Measurements from ENCODE around the gene SMAD6.

SMAD6 gene

GRCh38 chr15:66708389-66708788 lies 6.4 kb downstream of the SMAD6 start:
- H3K4me1 ChIP-seq (ENCODE audit: control insufficient read depth, low read depth, low read length): peaks cover 7% of the 10 kb centered on the region
- H4K8ac ChIP-seq (ENCODE audit: low read depth, low read length): no peak overlapping the region
- no peaks in the 10 kb centered on the region for H3K27me3 ChIP-seq (ENCODE audit: insufficient read depth, low read length, poor library complexity)
- H3K18ac ChIP-seq (ENCODE audit: low read length): no peak overlapping the region
- no peak overlapping the region for H3K4me2 ChIP-seq (ENCODE audit: low read length)
- no peak overlapping the region for H4K5ac ChIP-seq (ENCODE audit: low read length)
- no peak for DNase-seq
- no peak overlapping the region for H2AK5ac ChIP-seq (ENCODE audit: low read length)
- peaks cover 7% of the 10 kb centered on the region for H3K36me3 ChIP-seq (ENCODE audit: control insufficient read depth, insufficient read depth, low read length)
- H3K9ac ChIP-seq (ENCODE audit: low read length): no peak overlapping the region
- H3K79me2 ChIP-seq (ENCODE audit: control insufficient read depth, insufficient read depth, low read length): peaks cover 77% of the 10 kb centered on the region
- H2BK120ac ChIP-seq (ENCODE audit: low read depth, low read length): no peak overlapping the region
- no peak overlapping the region for H3K23ac ChIP-seq (ENCODE audit: low read length)
- H3K4me3 ChIP-seq (ENCODE audit: low read length): no peak overlapping the region
- no peak overlapping the region for H3K56ac ChIP-seq (ENCODE audit: low read length)
- no CpG with 5 or more reads among the region's 7 CpGs for WGBS (ENCODE audit: extremely low coverage, insufficient coverage, low lambda C conversion rate)
- H2BK5ac ChIP-seq (ENCODE audit: low read length): no peak overlapping the region
- no peak overlapping the region for H2BK15ac ChIP-seq (replicated peaks; ENCODE audit: low read depth)
- H3K79me1 ChIP-seq (ENCODE audit: low read length): peaks cover 24% of the 10 kb centered on the region
- no peak overlapping the region for H3K27ac ChIP-seq (ENCODE audit: low read depth, low read length)
- H3K4ac ChIP-seq (ENCODE audit: low read depth, low read length): no peak overlapping the region

GRCh38 chr15:66709884-66710283 lies 7.8 kb downstream of the SMAD6 start:
- peaks cover 76% of the 10 kb centered on the region for H3K79me2 ChIP-seq (ENCODE audit: control insufficient read depth, insufficient read depth, low read length)
- H3K36me3 ChIP-seq (ENCODE audit: control insufficient read depth, insufficient read depth, low read length): peaks cover 13% of the 10 kb centered on the region
- no peak for DNase-seq
- no peak overlapping the region for H3K4ac ChIP-seq (ENCODE audit: low read depth, low read length)
- H3K23ac ChIP-seq (ENCODE audit: low read length): no peak overlapping the region
- no peak overlapping the region for H2BK5ac ChIP-seq (ENCODE audit: low read length)
- H3K56ac ChIP-seq (ENCODE audit: low read length): no peak overlapping the region
- H2BK15ac ChIP-seq (replicated peaks; ENCODE audit: low read depth): no peak overlapping the region
- H3K9ac ChIP-seq (ENCODE audit: low read length): no peak overlapping the region
- H4K8ac ChIP-seq (ENCODE audit: low read depth, low read length): no peak overlapping the region
- H2BK120ac ChIP-seq (ENCODE audit: low read depth, low read length): no peak overlapping the region
- H3K27me3 ChIP-seq (ENCODE audit: insufficient read depth, low read length, poor library complexity): no peaks in the 10 kb centered on the region
- H3K27ac ChIP-seq (ENCODE audit: low read depth, low read length): no peak overlapping the region
- no peak overlapping the region for H3K18ac ChIP-seq (ENCODE audit: low read length)
- peaks cover 8% of the 10 kb centered on the region for H3K4me1 ChIP-seq (ENCODE audit: control insufficient read depth, low read depth, low read length)
- no CpG with 5 or more reads among the region's 5 CpGs for WGBS (ENCODE audit: extremely low coverage, insufficient coverage, low lambda C conversion rate)
- H3K79me1 ChIP-seq (ENCODE audit: low read length): peaks cover 32% of the 10 kb centered on the region
- H3K4me3 ChIP-seq (ENCODE audit: low read length): no peak overlapping the region
- no peak overlapping the region for H2AK5ac ChIP-seq (ENCODE audit: low read length)
- no peak overlapping the region for H3K4me2 ChIP-seq (ENCODE audit: low read length)
- H4K5ac ChIP-seq (ENCODE audit: low read length): no peak overlapping the region

DNA sequence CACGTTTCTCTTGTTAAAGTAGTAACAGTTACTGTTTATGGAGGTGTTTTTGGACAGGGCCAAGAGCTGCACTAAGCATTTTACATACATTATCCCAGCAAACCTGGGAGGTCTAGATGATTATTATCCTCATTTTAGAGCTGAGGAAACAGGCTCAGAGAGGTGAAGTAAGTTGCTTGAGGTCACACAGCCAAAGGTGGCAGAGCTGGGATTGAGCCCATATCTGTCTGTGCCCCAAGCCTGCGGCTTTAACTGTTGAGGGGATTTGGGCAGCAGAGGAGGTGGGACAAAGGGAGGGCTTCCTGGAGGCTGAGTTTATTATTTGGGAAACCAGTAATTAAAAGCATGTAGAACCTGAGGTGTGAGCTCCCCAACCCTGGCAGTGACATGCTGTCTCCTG lies 9.2 kb downstream of the SMAD6 start:
- Histone ChIP-seq H3K4me3 (ENCODE audit: low read length) (no peak overlapping the region), H3K4ac (ENCODE audit: low read depth, low read length) (no peak overlapping the region), H4K8ac (ENCODE audit: low read depth, low read length) (no peak overlapping the region), H3K27me3 (ENCODE audit: insufficient read depth, low read length, poor library complexity) (no peaks in the 10 kb centered on the region), H2AK5ac (ENCODE audit: low read length) (no peak overlapping the region), H3K56ac (ENCODE audit: low read length) (no peak overlapping the region), H3K79me2 (ENCODE audit: control insufficient read depth, insufficient read depth, low read length) (peaks cover 70% of the 10 kb centered on the region), H3K36me3 (ENCODE audit: control insufficient read depth, insufficient read depth, low read length) (peaks cover 19% of the 10 kb centered on the region), H3K9ac (ENCODE audit: low read length) (no peak overlapping the region), H2BK15ac (replicated peaks; ENCODE audit: low read depth) (no peak overlapping the region), H3K79me1 (ENCODE audit: low read length) (peaks cover 38% of the 10 kb centered on the region), H2BK120ac (ENCODE audit: low read depth, low read length) (no peak overlapping the region), H2BK5ac (ENCODE audit: low read length) (no peak overlapping the region), H3K4me2 (ENCODE audit: low read length) (no peak overlapping the region), H3K23ac (ENCODE audit: low read length) (no peak overlapping the region), H4K5ac (ENCODE audit: low read length) (no peak overlapping the region), H3K4me1 (ENCODE audit: control insufficient read depth, low read depth, low read length) (peaks cover 5% of the 10 kb centered on the region), H3K18ac (ENCODE audit: low read length) (no peak overlapping the region), H3K27ac (ENCODE audit: low read depth, low read length) (no peak overlapping the region)
- DNase-seq: no peak
- no CpG with 5 or more reads among the region's 2 CpGs for WGBS (ENCODE audit: extremely low coverage, insufficient coverage, low lambda C conversion rate)

DNA sequence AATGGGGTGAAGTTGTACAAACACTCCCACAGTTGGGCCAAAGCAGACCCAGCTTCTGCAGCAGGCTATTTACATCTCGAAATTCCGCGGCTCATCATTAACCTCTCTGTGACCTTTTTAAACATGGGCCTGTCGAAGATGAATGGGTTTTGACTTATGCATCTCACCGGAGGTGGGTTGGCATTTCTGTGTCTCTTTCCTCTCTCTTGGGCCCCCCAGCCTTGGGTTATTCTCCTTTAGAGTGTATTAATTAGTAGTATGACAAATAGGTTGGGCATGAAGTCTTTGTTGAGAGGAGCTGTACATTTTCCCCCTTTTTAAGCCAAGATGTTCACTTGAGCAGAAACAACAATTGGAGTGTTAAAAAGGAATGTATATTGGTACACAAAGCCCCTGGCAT lies 9.8 kb downstream of the SMAD6 start:
- Histone ChIP-seq H3K36me3 (ENCODE audit: control insufficient read depth, insufficient read depth, low read length) (peaks cover 24% of the 10 kb centered on the region), H3K27me3 (ENCODE audit: insufficient read depth, low read length, poor library complexity) (no peaks in the 10 kb centered on the region), H3K4ac (ENCODE audit: low read depth, low read length) (no peak overlapping the region), H2BK15ac (replicated peaks; ENCODE audit: low read depth) (no peak overlapping the region), H2BK5ac (ENCODE audit: low read length) (no peak overlapping the region), H3K27ac (ENCODE audit: low read depth, low read length) (no peak overlapping the region), H3K4me3 (ENCODE audit: low read length) (no peak overlapping the region), H4K8ac (ENCODE audit: low read depth, low read length) (no peak overlapping the region), H3K9ac (ENCODE audit: low read length) (no peak overlapping the region), H3K4me2 (ENCODE audit: low read length) (no peak overlapping the region), H3K56ac (ENCODE audit: low read length) (no peak overlapping the region), H3K79me1 (ENCODE audit: low read length) (peaks cover 43% of the 10 kb centered on the region), H3K18ac (ENCODE audit: low read length) (no peak overlapping the region), H2BK120ac (ENCODE audit: low read depth, low read length) (no peak overlapping the region), H2AK5ac (ENCODE audit: low read length) (no peak overlapping the region), H4K5ac (ENCODE audit: low read length) (no peak overlapping the region), H3K23ac (ENCODE audit: low read length) (no peak overlapping the region), H3K79me2 (ENCODE audit: control insufficient read depth, insufficient read depth, low read length) (peaks cover 70% of the 10 kb centered on the region), H3K4me1 (ENCODE audit: control insufficient read depth, low read depth, low read length) (peaks cover 3% of the 10 kb centered on the region)
- no peak for DNase-seq
- no CpG with 5 or more reads among the region's 5 CpGs for WGBS (ENCODE audit: extremely low coverage, insufficient coverage, low lambda C conversion rate)

DNA sequence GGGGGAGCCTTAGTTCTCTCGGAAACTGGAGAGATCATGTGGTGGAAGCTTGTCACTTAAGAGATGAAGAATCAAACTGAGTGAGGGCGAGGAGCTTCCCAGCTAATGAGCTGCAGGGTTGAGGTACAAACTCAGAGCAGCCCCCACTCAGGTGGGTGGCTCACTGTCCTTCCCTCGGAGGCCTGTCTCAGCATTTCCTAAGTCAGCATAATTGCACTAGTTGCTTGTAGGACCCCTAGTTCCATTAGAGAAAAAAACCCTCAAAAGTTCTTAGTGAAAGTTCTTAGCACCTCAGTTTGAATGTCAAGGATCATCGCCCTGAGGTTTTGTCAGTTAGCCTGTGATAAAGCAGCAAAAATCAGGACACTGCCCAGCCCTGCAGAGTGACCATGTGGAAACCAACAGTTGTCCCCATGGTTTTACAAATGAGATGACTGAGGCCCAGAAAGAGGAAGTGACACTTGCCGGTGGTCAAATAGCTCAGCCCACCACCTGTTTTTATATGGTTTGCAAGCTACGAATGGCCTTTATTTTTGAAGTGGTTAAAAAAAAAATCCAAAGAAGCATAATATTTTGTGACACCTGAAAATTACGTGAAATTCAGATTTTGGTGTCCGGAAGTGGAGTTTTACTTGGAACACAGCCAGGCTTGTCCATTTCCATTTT lies 11.9 kb downstream of the SMAD6 start:
- Histone ChIP-seq H3K36me3 (ENCODE audit: control insufficient read depth, insufficient read depth, low read length) (peaks cover 43% of the 10 kb centered on the region), H3K4me1 (ENCODE audit: control insufficient read depth, low read depth, low read length) (peaks cover 5% of the 10 kb centered on the region), H3K23ac (ENCODE audit: low read length) (no peak overlapping the region), H2AK5ac (ENCODE audit: low read length) (no peak overlapping the region), H3K56ac (ENCODE audit: low read length) (no peak overlapping the region), H2BK15ac (replicated peaks; ENCODE audit: low read depth) (no peak overlapping the region), H3K9ac (ENCODE audit: low read length) (no peak overlapping the region), H3K4ac (ENCODE audit: low read depth, low read length) (no peak overlapping the region), H3K79me1 (ENCODE audit: low read length) (peaks cover 56% of the 10 kb centered on the region), H3K27ac (ENCODE audit: low read depth, low read length) (no peak overlapping the region), H3K4me3 (ENCODE audit: low read length) (no peak overlapping the region), H3K18ac (ENCODE audit: low read length) (no peak overlapping the region), H2BK5ac (ENCODE audit: low read length) (no peak overlapping the region), H3K27me3 (ENCODE audit: insufficient read depth, low read length, poor library complexity) (no peaks in the 10 kb centered on the region), H4K5ac (ENCODE audit: low read length) (no peak overlapping the region), H3K4me2 (ENCODE audit: low read length) (no peak overlapping the region), H2BK120ac (ENCODE audit: low read depth, low read length) (no peak overlapping the region), H3K79me2 (ENCODE audit: control insufficient read depth, insufficient read depth, low read length) (peaks cover 70% of the 10 kb centered on the region), H4K8ac (ENCODE audit: low read depth, low read length) (no peak overlapping the region)
- DNase-seq: no peak
- no CpG with 5 or more reads among the region's 8 CpGs for WGBS (ENCODE audit: extremely low coverage, insufficient coverage, low lambda C conversion rate)

DNA sequence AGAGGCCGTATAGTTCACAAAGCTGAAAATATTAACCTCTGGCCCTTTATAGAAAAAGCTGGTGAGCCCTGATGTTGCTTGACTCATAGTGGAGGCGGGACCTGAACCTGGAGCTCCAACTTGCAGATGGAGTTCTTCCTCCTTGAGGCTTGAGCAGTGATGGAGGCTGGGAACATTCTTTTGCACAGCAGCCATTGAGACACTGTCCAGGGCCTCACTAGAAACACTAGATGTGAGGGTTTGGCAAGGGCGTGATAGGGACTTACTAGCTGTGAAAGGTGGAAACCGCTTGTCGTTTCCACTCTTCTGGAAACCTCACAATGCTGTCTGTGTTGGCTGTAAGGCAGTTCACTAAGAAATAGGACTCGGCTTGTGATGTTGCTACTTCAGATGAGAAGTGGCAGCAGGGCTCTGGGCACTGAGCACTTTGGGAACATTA lies 12.5 kb downstream of the SMAD6 start:
- peaks cover 46% of the 10 kb centered on the region for H3K36me3 ChIP-seq (ENCODE audit: control insufficient read depth, insufficient read depth, low read length)
- WGBS (ENCODE audit: extremely low coverage, insufficient coverage, low lambda C conversion rate): no CpG with 5 or more reads among the region's 6 CpGs
- no peaks in the 10 kb centered on the region for H3K27me3 ChIP-seq (ENCODE audit: insufficient read depth, low read length, poor library complexity)
- no peak overlapping the region for H3K27ac ChIP-seq (ENCODE audit: low read depth, low read length)
- no peak overlapping the region for H3K18ac ChIP-seq (ENCODE audit: low read length)
- no peak overlapping the region for H2BK5ac ChIP-seq (ENCODE audit: low read length)
- peaks cover 5% of the 10 kb centered on the region for H3K4me1 ChIP-seq (ENCODE audit: control insufficient read depth, low read depth, low read length)
- H3K4me3 ChIP-seq (ENCODE audit: low read length): no peak overlapping the region
- H3K4ac ChIP-seq (ENCODE audit: low read depth, low read length): no peak overlapping the region
- H2BK120ac ChIP-seq (ENCODE audit: low read depth, low read length): no peak overlapping the region
- peaks cover 70% of the 10 kb centered on the region for H3K79me2 ChIP-seq (ENCODE audit: control insufficient read depth, insufficient read depth, low read length)
- H3K9ac ChIP-seq (ENCODE audit: low read length): no peak overlapping the region
- no peak overlapping the region for H2BK15ac ChIP-seq (replicated peaks; ENCODE audit: low read depth)
- DNase-seq: no peak
- H2AK5ac ChIP-seq (ENCODE audit: low read length): no peak overlapping the region
- H3K23ac ChIP-seq (ENCODE audit: low read length): no peak overlapping the region
- no peak overlapping the region for H4K8ac ChIP-seq (ENCODE audit: low read depth, low read length)
- no peak overlapping the region for H4K5ac ChIP-seq (ENCODE audit: low read length)
- peaks cover 56% of the 10 kb centered on the region for H3K79me1 ChIP-seq (ENCODE audit: low read length)
- H3K56ac ChIP-seq (ENCODE audit: low read length): no peak overlapping the region
- H3K4me2 ChIP-seq (ENCODE audit: low read length): no peak overlapping the region
